ENCODE measurements around the gene SRSF3. TPM values are rescaled to one million over a fixed set of nuclear protein-coding genes. Genes with fewer than 3 reads are reported as not detected.

The SRSF3 gene
- total RNA-seq, 1 donor from 2014 or later: 218 TPM

Small RNA genes within 50 kb of the gene (microRNA-seq; reads per million reads assigned to microRNA genes)
- not detected for gene MIR3925

Other genes with a start within 250 kb of the SRSF3 start
- 6.7 TPM for gene ETV7, start 206.7 kb upstream of the SRSF3 start, total RNA-seq
- gene PXT1, start 151.5 kb upstream of the SRSF3 start, total RNA-seq: 0.18 TPM
- gene KCTD20, start 151.4 kb upstream of the SRSF3 start, total RNA-seq: 56.6 TPM
- gene STK38, start 46.9 kb upstream of the SRSF3 start, total RNA-seq: 39.7 TPM
- gene CDKN1A, start 84.4 kb downstream of the SRSF3 start, total RNA-seq: 142 TPM
- 0.27 TPM for gene RAB44, start 103.5 kb downstream of the SRSF3 start, total RNA-seq
- 6.9 TPM for gene CPNE5, start 245.1 kb downstream of the SRSF3 start, total RNA-seq